ENCODE measurements around the gene ZNF865.

The ZNF865 gene

GRCh38 chr19:55605637-55606470 lies at the start of gene ZNF865:
Gene ZNF865 (plus strand): TSS chr19:55605647. CDS start chr19:55613619, 7,972 bp downstream.
- TF ChIP-seq EZH2phosphoT487 (conservative IDR thresholded peaks at IDR 0.05; ENCODE audit: low read length): no peak
- TF ChIP-seq CTCF (IDR thresholded peaks at IDR 0.05; ENCODE audit: insufficient read depth, low read length, poor library complexity, severe bottlenecking): peak; percentile 60
- no peaks in the 10 kb centered on the region for H3K36me3 ChIP-seq (ENCODE audit: low read length)
- H2AFZ ChIP-seq (ENCODE audit: low read depth, low read length, severe bottlenecking): peak within 1 kb of the TSS; percentile 45
- H3K27me3 ChIP-seq (ENCODE audit: low read length): no peaks in the 10 kb centered on the region
- peaks cover 22% of the 10 kb centered on the region for H3F3A ChIP-seq (ENCODE audit: insufficient read depth)
- peak within 1 kb of the TSS; percentile 86 for H3K4me2 ChIP-seq (ENCODE audit: low read depth, low read length, poor library complexity, severe bottlenecking)
- H3K27ac ChIP-seq (ENCODE audit: low read depth, low read length): peak within 1 kb of the TSS; percentile 86
- H3K9ac ChIP-seq (ENCODE audit: low read length): peak within 1 kb of the TSS; percentile 98
- H3K9me2 ChIP-seq (replicated peaks; ENCODE audit: insufficient read depth, low read length): no peaks in the 10 kb centered on the region
- peaks cover 22% of the 10 kb centered on the region for H3K79me2 ChIP-seq (ENCODE audit: insufficient read depth, low read length)
- no peaks in the 10 kb centered on the region for H3K9me3 ChIP-seq (ENCODE audit: insufficient read depth, low read length)
- peak within 1 kb of the TSS; percentile 98 for H3K4me3 ChIP-seq (ENCODE audit: insufficient read depth, low read length, poor library complexity, severe bottlenecking)
- H4K20me1 ChIP-seq (ENCODE audit: low read depth, low read length): no peaks in the 10 kb centered on the region

GRCh38 chr19:55559684-55560083 lies 45.8 kb upstream of the ZNF865 start:
- TF ChIP-seq CTCF (IDR thresholded peaks at IDR 0.05; ENCODE audit: insufficient read depth, low read length, poor library complexity, severe bottlenecking) (no peak), EZH2phosphoT487 (conservative IDR thresholded peaks at IDR 0.05; ENCODE audit: low read length) (no peak)
- no peaks in the 10 kb centered on the region for H3K36me3 ChIP-seq (ENCODE audit: low read length)
- no peak overlapping the region for H3K4me3 ChIP-seq (ENCODE audit: insufficient read depth, low read length, poor library complexity, severe bottlenecking)
- H3K9me2 ChIP-seq (replicated peaks; ENCODE audit: insufficient read depth, low read length): no peaks in the 10 kb centered on the region
- no peak overlapping the region for H2AFZ ChIP-seq (ENCODE audit: low read depth, low read length, severe bottlenecking)
- H3K4me2 ChIP-seq (ENCODE audit: low read depth, low read length, poor library complexity, severe bottlenecking): no peak overlapping the region
- H3K79me2 ChIP-seq (ENCODE audit: insufficient read depth, low read length): no peaks in the 10 kb centered on the region
- no peak overlapping the region for H3K27ac ChIP-seq (ENCODE audit: low read depth, low read length)
- no peaks in the 10 kb centered on the region for H4K20me1 ChIP-seq (ENCODE audit: low read depth, low read length)
- no peak overlapping the region for H3K9ac ChIP-seq (ENCODE audit: low read length)
- no peaks in the 10 kb centered on the region for H3K9me3 ChIP-seq (ENCODE audit: insufficient read depth, low read length)
- no peaks in the 10 kb centered on the region for H3K27me3 ChIP-seq (ENCODE audit: low read length)
- H3F3A ChIP-seq (ENCODE audit: insufficient read depth): no peaks in the 10 kb centered on the region

- no peaks in the 10 kb centered on the region for H3K9me3 ChIP-seq (ENCODE audit: insufficient read depth, low read length)
- H3K36me3 ChIP-seq (ENCODE audit: low read length): no peaks in the 10 kb centered on the region
- H2AFZ ChIP-seq (ENCODE audit: low read depth, low read length, severe bottlenecking): no peak overlapping the region
- H3K9ac ChIP-seq (ENCODE audit: low read length): no peak overlapping the region
- H4K20me1 ChIP-seq (ENCODE audit: low read depth, low read length): no peaks in the 10 kb centered on the region
- no peaks in the 10 kb centered on the region for H3F3A ChIP-seq (ENCODE audit: insufficient read depth)
- H3K27me3 ChIP-seq (ENCODE audit: low read length): no peaks in the 10 kb centered on the region
- no peaks in the 10 kb centered on the region for H3K79me2 ChIP-seq (ENCODE audit: insufficient read depth, low read length)
- no peak overlapping the region for H3K27ac ChIP-seq (ENCODE audit: low read depth, low read length)
- TF ChIP-seq CTCF (IDR thresholded peaks at IDR 0.05; ENCODE audit: insufficient read depth, low read length, poor library complexity, severe bottlenecking) (no peak), EZH2phosphoT487 (conservative IDR thresholded peaks at IDR 0.05; ENCODE audit: low read length) (no peak)
- H3K4me3 ChIP-seq (ENCODE audit: insufficient read depth, low read length, poor library complexity, severe bottlenecking): no peak overlapping the region
- H3K4me2 ChIP-seq (ENCODE audit: low read depth, low read length, poor library complexity, severe bottlenecking): no peak overlapping the region
- no peaks in the 10 kb centered on the region for H3K9me2 ChIP-seq (replicated peaks; ENCODE audit: insufficient read depth, low read length)
Measured at GRCh38 chr19:55563261-55563690, 42.2 kb upstream of the ZNF865 start.

Measured in SU-DHL-6 (cell line).